ENCODE measurements around the gene ZNF282. TPM values are rescaled to one million over a fixed set of nuclear protein-coding genes. Genes with fewer than 3 reads are reported as not detected.

The ZNF282 gene
- total and polyA plus RNA-seq, 9 of the 15 experiments (the other 6 are each of a cell fraction or from before 2014, with no cell fraction given): 0.76 to 58.6 (median 17.4) TPM

DNA sequence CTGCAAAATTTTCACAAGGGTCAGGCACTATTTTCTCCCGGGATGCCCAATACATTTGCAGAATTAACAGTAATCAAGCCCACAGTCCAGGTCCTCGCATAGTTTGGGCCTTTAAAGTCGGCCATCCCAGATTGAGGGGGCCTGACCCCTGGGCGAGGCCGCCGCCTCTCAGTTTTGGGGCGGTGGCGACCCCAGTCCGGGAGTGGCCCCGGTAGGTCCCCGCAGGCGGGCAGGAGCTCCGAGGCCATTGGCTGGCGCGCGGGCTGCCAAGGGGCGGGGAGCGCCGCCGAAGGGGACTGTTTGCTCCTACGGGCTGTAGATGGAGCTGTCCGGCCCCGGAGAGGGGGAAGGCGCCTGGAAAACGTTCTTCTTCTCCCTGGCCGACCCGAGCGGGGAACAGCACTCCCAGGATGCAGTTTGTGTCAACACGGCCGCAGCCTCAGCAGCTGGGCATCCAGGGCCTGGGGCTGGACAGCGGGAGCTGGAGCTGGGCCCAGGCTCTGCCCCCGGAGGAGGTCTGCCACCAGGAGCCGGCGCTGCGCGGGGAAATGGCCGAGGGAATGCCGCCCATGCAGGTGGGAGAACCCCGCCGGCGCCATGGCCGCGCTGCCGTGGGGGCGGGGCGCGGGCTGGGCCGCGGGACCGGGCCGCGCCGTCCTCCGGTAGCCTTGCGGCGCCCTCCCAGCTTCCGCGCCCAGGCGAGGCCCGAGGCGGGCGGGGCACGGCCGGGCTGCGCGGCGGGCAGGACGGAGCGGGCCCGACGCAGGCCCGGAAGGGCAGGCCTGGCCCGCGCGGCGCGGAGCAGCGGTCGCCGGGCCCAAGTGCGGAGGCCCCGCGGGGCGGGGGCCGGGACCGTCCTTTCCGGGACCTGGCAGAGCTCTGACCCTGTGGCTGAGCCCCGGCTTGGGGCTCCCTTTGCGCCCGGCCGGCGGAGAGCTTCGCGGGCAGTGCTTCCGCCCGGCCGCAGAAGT, at the start of gene ZNF282 (continued):
- TF ChIP-seq, protein P1, sequence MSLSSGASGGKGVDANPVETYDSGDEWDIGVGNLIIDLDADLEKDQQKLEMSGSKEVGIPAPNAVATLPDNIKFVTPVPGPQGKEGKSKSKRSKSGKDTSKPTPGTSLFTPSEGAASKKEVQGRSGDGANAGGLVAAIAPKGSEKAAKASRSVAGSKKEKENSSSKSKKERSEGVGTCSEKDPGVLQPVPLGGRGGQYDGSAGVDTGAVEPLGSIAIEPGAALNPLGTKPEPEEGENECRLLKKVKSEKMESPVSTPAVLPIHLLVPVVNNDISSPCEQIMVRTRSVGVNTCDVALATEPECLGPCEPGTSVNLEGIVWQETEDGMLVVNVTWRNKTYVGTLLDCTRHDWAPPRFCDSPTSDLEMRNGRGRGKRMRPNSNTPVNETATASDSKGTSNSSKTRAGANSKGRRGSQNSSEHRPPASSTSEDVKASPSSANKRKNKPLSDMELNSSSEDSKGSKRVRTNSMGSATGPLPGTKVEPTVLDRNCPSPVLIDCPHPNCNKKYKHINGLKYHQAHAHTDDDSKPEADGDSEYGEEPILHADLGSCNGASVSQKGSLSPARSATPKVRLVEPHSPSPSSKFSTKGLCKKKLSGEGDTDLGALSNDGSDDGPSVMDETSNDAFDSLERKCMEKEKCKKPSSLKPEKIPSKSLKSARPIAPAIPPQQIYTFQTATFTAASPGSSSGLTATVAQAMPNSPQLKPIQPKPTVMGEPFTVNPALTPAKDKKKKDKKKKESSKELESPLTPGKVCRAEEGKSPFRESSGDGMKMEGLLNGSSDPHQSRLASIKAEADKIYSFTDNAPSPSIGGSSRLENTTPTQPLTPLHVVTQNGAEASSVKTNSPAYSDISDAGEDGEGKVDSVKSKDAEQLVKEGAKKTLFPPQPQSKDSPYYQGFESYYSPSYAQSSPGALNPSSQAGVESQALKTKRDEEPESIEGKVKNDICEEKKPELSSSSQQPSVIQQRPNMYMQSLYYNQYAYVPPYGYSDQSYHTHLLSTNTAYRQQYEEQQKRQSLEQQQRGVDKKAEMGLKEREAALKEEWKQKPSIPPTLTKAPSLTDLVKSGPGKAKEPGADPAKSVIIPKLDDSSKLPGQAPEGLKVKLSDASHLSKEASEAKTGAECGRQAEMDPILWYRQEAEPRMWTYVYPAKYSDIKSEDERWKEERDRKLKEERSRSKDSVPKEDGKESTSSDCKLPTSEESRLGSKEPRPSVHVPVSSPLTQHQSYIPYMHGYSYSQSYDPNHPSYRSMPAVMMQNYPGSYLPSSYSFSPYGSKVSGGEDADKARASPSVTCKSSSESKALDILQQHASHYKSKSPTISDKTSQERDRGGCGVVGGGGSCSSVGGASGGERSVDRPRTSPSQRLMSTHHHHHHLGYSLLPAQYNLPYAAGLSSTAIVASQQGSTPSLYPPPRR (CRISPR knock-in tag; IDR thresholded peaks at IDR 0.05; ENCODE audit: borderline replicate concordance): 0 out of 2 replicates have a peak, but pooled peaks have one; percentile 67
- TF ChIP-seq ZBTB34 (CRISPR knock-in tag; IDR thresholded peaks at IDR 0.05) (no peak), GABPB1 (CRISPR knock-in tag; IDR thresholded peaks at IDR 0.05) (peak; percentile 83), HSF4 (CRISPR knock-in tag; IDR thresholded peaks at IDR 0.05; ENCODE audit: borderline replicate concordance) (0 out of 2 replicates have a peak, but pooled peaks have one; percentile 8), XRCC5 (IDR thresholded peaks at IDR 0.05; ENCODE audit: low read depth, low read length) (peak; percentile 87)
- TF ChIP-seq, protein P2, sequence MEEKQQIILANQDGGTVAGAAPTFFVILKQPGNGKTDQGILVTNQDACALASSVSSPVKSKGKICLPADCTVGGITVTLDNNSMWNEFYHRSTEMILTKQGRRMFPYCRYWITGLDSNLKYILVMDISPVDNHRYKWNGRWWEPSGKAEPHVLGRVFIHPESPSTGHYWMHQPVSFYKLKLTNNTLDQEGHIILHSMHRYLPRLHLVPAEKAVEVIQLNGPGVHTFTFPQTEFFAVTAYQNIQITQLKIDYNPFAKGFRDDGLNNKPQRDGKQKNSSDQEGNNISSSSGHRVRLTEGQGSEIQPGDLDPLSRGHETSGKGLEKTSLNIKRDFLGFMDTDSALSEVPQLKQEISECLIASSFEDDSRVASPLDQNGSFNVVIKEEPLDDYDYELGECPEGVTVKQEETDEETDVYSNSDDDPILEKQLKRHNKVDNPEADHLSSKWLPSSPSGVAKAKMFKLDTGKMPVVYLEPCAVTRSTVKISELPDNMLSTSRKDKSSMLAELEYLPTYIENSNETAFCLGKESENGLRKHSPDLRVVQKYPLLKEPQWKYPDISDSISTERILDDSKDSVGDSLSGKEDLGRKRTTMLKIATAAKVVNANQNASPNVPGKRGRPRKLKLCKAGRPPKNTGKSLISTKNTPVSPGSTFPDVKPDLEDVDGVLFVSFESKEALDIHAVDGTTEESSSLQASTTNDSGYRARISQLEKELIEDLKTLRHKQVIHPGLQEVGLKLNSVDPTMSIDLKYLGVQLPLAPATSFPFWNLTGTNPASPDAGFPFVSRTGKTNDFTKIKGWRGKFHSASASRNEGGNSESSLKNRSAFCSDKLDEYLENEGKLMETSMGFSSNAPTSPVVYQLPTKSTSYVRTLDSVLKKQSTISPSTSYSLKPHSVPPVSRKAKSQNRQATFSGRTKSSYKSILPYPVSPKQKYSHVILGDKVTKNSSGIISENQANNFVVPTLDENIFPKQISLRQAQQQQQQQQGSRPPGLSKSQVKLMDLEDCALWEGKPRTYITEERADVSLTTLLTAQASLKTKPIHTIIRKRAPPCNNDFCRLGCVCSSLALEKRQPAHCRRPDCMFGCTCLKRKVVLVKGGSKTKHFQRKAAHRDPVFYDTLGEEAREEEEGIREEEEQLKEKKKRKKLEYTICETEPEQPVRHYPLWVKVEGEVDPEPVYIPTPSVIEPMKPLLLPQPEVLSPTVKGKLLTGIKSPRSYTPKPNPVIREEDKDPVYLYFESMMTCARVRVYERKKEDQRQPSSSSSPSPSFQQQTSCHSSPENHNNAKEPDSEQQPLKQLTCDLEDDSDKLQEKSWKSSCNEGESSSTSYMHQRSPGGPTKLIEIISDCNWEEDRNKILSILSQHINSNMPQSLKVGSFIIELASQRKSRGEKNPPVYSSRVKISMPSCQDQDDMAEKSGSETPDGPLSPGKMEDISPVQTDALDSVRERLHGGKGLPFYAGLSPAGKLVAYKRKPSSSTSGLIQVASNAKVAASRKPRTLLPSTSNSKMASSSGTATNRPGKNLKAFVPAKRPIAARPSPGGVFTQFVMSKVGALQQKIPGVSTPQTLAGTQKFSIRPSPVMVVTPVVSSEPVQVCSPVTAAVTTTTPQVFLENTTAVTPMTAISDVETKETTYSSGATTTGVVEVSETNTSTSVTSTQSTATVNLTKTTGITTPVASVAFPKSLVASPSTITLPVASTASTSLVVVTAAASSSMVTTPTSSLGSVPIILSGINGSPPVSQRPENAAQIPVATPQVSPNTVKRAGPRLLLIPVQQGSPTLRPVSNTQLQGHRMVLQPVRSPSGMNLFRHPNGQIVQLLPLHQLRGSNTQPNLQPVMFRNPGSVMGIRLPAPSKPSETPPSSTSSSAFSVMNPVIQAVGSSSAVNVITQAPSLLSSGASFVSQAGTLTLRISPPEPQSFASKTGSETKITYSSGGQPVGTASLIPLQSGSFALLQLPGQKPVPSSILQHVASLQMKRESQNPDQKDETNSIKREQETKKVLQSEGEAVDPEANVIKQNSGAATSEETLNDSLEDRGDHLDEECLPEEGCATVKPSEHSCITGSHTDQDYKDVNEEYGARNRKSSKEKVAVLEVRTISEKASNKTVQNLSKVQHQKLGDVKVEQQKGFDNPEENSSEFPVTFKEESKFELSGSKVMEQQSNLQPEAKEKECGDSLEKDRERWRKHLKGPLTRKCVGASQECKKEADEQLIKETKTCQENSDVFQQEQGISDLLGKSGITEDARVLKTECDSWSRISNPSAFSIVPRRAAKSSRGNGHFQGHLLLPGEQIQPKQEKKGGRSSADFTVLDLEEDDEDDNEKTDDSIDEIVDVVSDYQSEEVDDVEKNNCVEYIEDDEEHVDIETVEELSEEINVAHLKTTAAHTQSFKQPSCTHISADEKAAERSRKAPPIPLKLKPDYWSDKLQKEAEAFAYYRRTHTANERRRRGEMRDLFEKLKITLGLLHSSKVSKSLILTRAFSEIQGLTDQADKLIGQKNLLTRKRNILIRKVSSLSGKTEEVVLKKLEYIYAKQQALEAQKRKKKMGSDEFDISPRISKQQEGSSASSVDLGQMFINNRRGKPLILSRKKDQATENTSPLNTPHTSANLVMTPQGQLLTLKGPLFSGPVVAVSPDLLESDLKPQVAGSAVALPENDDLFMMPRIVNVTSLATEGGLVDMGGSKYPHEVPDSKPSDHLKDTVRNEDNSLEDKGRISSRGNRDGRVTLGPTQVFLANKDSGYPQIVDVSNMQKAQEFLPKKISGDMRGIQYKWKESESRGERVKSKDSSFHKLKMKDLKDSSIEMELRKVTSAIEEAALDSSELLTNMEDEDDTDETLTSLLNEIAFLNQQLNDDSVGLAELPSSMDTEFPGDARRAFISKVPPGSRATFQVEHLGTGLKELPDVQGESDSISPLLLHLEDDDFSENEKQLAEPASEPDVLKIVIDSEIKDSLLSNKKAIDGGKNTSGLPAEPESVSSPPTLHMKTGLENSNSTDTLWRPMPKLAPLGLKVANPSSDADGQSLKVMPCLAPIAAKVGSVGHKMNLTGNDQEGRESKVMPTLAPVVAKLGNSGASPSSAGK (IDR thresholded peaks at IDR 0.05): no peak
